22Rv1 (cell line): ENCODE data around the gene COL5A1.
"Not testable (repeated sequence)": the region's sequence is repeated elsewhere in the genome, so short reads cannot be mapped to it uniquely, and the experiment has no call there.

Experiments
- H3K27ac ChIP-seq: fragments of 450-650 bp; 2 replicates; pipeline ENCODE4 v1.5.1; 2017
- CTCF ChIP-seq: fragments of 450-650 bp; IDR thresholded peaks from 2 replicates; pipeline ENCODE4 v1.5.1; 2017; ENCODE audit warnings: mild to moderate bottlenecking
- ZFX ChIP-seq: fragments of 450-650 bp; IDR thresholded peaks from 2 replicates; pipeline ENCODE4 v1.6.1; 2017; ENCODE audit warnings: antibody characterized with exemption, borderline replicate concordance

Gene COL5A1

DNA sequence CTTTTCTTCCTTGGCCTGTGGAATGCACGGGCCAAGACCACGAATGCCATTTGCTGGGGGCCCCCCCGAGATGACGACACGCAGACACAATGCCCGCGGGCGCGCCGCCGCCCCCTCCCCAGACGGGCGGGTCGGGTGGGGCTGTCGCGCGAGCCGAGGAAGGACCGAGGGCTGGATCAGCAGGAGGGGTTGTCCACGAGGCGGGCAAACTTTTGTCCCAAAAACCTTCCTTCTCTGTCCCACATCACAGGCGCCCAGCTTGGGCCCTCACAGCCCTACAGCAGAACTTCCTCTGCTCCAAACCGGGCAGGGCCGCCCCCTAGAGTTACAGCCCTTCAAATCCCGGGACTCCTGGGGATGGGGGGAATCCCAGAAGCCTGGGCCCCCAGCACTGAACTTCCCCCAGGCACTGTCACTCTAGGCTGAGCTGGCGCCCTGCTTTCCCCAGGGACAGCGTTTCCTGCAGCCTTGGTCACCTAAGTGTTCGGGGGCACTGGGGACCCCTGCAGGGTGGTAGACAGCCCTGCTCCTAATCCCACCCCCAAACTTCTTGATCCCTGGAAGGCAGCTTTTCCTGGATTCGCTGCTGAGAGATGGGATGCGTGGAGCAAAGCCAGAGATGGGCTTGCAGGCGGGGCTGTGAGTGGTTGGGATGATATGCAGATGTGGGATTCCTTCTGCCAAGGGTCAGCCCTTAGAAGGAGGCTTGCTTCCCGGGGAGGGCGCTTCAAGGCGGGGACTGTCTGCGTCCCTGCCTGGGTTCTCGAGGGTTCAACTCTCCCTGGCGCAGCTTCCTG, 980 bp downstream of the COL5A1 start:
- H3K27ac ChIP-seq: no peak overlapping the region
- TF ChIP-seq ZFX (no peak), CTCF (no peak)

DNA sequence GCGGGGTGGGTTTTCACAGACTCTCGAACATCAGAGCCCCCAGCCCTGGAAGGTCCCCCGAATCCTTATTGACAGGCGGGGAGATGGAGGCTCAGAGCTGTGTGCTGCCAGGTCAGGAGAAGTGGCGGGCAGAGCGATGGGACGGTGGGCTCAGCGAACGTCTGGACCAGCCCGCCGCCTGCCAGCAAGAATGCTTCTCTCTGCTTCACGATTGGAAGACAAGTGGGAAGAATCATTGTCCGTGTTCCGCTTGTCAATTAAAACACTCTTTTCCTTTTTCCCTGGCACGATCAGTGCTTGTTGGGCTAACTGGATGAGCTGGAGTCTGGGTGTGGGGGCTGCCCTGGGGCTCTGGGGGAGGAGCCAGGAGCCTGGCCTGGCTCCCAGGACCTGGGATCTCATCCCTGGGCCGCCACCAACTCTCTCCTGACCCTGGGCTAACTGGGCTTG, 1.6 kb downstream of the COL5A1 start:
- TF ChIP-seq CTCF: no peak
- no peak for TF ChIP-seq ZFX
- H3K27ac ChIP-seq: no peak overlapping the region

DNA sequence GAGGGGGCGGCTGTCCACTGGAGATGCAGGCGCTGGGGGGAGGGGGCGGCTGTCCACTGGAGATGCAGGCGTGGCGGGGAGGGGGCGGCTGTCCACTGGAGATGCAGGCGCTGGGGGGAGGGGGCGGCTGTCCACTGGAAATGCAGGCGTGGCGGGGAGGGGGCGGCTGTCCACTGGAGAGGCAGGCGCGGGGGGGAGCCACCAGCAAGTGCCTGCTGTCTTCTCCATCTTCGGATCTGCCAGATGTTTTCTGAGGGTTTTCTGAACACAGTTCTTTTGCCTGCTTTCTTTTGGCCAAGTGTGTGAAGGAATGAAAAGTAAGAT, 2.8 kb downstream of the COL5A1 start:
- H3K27ac ChIP-seq: not testable (repeated sequence)

DNA sequence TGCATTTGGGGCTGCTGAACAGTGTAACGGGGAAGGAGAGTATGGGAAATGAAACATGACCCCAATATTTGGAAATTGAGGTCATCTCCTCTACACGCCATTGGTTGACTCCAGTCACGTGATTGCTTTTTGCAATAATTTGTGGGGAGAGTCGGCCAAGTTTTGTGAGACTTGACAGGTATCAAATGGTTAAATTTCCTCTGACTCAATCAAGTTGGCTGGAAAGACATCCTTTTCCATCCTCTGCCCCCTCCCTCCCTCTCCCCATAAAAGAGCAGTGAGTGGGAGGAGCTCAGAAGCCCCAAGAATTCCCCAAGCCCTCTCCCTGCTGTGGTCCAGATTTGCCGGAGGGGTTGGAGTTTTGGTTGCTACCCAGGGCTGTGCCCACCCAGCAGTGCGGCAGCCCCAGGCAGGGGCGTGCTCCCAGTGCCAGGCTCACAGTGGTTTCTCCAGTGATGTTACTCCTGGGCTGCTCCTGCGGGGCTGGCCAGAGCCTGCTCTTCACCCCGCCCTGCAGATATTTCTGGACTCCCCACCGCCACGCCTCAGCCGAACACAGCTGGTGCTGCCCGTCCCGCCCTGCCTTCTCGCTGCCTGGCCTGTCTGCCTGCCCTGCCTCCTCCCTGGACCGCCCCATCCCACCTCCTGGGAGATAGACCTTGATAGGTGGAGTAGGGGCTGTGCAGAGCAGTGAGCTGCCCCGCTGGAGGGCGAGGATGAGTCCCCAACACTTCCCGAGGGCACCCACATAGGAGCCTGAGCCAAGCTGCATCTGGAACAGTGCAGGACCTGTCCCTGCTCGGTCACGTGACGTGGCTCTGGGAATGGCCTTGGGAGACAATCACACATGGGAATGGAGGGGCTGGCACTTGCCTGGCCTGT, 3.4 kb downstream of the COL5A1 start:
- no peak for TF ChIP-seq ZFX
- TF ChIP-seq CTCF: no peak
- no peak overlapping the region for H3K27ac ChIP-seq

DNA sequence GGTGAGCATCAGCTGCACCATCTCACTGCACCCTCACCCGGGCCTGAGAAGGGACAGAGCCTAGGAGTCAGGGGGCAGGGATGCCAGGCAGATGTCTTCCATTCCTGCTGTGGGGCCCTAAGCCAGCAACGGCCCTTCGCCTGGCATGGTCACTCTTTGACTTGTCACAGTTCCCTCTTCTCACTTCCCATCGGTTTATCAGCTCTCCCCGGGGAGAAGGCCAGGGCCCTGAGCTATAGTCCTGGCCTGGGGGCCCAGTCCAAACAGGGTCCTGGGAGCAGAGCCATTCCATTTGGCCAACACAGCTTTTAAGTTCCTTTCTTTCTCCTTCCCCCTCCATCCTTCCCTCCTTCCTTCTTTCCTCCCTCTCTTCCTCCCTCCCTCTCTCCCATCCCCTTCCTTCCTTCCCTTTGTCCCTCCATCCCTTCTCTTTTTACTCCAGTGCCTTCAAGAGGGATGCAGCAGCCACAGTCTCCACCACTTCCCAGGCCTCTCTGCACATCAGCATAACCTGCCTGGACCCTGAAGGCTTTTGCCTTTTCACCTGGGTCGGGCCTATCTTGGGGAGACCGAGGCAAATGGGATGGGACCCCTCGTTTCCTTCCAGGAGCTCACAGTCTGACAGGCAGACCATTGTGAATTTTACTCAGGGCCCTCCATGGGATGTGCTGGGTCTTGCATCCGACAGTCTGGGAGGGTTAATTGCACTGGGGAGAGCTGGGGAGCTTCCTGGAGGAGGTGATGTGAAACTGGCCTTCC, 4.2 kb downstream of the COL5A1 start:
- TF ChIP-seq CTCF (no peak), ZFX (no peak)
- H3K27ac ChIP-seq: no peak overlapping the region

- TF ChIP-seq CTCF (no peak), ZFX (no peak)
- no peak overlapping the region for H3K27ac ChIP-seq
Observed at GRCh38 chr9:134647359-134648080, 5.9 kb downstream of the COL5A1 start.
